Liver (tissue), 9 donors: Measurements from ENCODE around the gene ZNF837. TPM values are rescaled to one million over a fixed set of nuclear protein-coding genes. Genes with fewer than 3 reads are reported as not detected.

Experiments used
- DNase-seq: peaks from one replicate; pipeline ENCODE4 v3.0.0-alpha.2; 2017; ENCODE audit warnings: low spot score
- H3K27ac ChIP-seq, 2 donors: one replicate each; pipeline ENCODE4 v1.7.0; 2013; ENCODE audit warnings: inconsistent platforms in 2 of 2, low read length in 2 of 2, control low read depth in 1 of 2, low read depth in 1 of 2, mild to moderate bottlenecking in 1 of 2
- H3K27me3 ChIP-seq, 4 donors: one replicate each; pipeline versions ENCODE4 v1.6.1 to v1.7.0; 2013; ENCODE audit warnings: low read length in 3 of 4, inconsistent platforms in 1 of 4, mild to moderate bottlenecking in 1 of 4, moderate library complexity in 1 of 4; ENCODE audit not compliant: control insufficient read depth in 4 of 4, insufficient read depth in 4 of 4
- H3K36me3 ChIP-seq, 4 donors: one replicate each; pipeline versions ENCODE4 v1.6.1 to v1.7.0; 2013; ENCODE audit warnings: low read length in 3 of 4, mild to moderate bottlenecking in 3 of 4, low read depth in 1 of 4, moderate library complexity in 1 of 4; ENCODE audit not compliant: control insufficient read depth in 4 of 4, insufficient read depth in 3 of 4
- H3K4me1 ChIP-seq, 4 donors: one replicate each; pipeline versions ENCODE4 v1.6.1 to v1.7.0; 2013; ENCODE audit warnings: low read length in 3 of 4, mild to moderate bottlenecking in 3 of 4, moderate library complexity in 1 of 4; ENCODE audit not compliant: control insufficient read depth in 4 of 4, insufficient read depth in 4 of 4
- H3K4me3 ChIP-seq, 3 donors: one replicate each; pipeline versions ENCODE4 v1.6.1 to v1.7.0; 2013; ENCODE audit warnings: low read length in 3 of 3, control low read depth in 1 of 3, low read depth in 1 of 3, mild to moderate bottlenecking in 1 of 3
- H3K9ac ChIP-seq, 2 donors: one replicate each; pipeline ENCODE4 v1.7.0; 2013; ENCODE audit warnings: low read length in 2 of 2, mild to moderate bottlenecking in 2 of 2, moderate library complexity in 2 of 2, control low read depth in 1 of 2, low read depth in 1 of 2
- H3K9me3 ChIP-seq, 4 donors: one replicate each; pipeline versions ENCODE4 v1.6.1 to v1.7.0; 2013; ENCODE audit warnings: low read length in 3 of 4; ENCODE audit not compliant: control insufficient read depth in 4 of 4
- EGR1 ChIP-seq, 2 donors: IDR thresholded peaks; 2 replicates each; pipeline ENCODE4 v1.6.1; 2016 to 2018; ENCODE audit warnings: antibody characterized with exemption in 2 of 2, low read depth in 2 of 2
- FOXA1 ChIP-seq: IDR thresholded peaks from 2 replicates; pipeline ENCODE4 v1.6.1; 2016; ENCODE audit warnings: antibody characterized with exemption
- FOXA2 ChIP-seq: IDR thresholded peaks from 2 replicates; pipeline ENCODE4 v1.6.1; 2016; ENCODE audit warnings: antibody characterized with exemption
- GABPA ChIP-seq, 2 donors: IDR thresholded peaks in 1 of 2; conservative IDR thresholded peaks in 1 of 2; 2 replicates each; pipeline ENCODE4 v1.6.1; 2016; ENCODE audit warnings: antibody characterized with exemption in 2 of 2, mild to moderate bottlenecking in 1 of 2, moderate library complexity in 1 of 2
- HNF4A ChIP-seq, 2 donors: conservative IDR thresholded peaks; 2 replicates each; pipeline ENCODE4 v1.6.1; 2016; ENCODE audit warnings: antibody characterized with exemption in 2 of 2, mild to moderate bottlenecking in 2 of 2
- HNF4G ChIP-seq: IDR thresholded peaks from 2 replicates; pipeline ENCODE4 v1.6.1; 2016; ENCODE audit warnings: antibody characterized with exemption
- JUND ChIP-seq, 2 donors: IDR thresholded peaks; 2 replicates each; pipeline ENCODE4 v1.6.1; 2016; ENCODE audit warnings: antibody characterized with exemption in 2 of 2
- NR2F2 ChIP-seq: IDR thresholded peaks from 2 replicates; pipeline ENCODE4 v1.6.1; 2016; ENCODE audit warnings: antibody characterized with exemption
- RAD21 ChIP-seq, 2 donors: IDR thresholded peaks; 2 replicates each; pipeline ENCODE4 v1.6.1; 2016; ENCODE audit warnings: antibody characterized with exemption in 2 of 2, mild to moderate bottlenecking in 2 of 2
- RXRA ChIP-seq, 2 donors: IDR thresholded peaks; 2 replicates each; pipeline ENCODE4 v1.6.1; 2017 to 2018; ENCODE audit warnings: antibody characterized with exemption in 2 of 2, mild to moderate bottlenecking in 1 of 2
- SP1 ChIP-seq: IDR thresholded peaks from 2 replicates; pipeline ENCODE4 v1.6.1; 2018; ENCODE audit warnings: antibody characterized with exemption, mild to moderate bottlenecking
- TAF1 ChIP-seq: conservative IDR thresholded peaks from 2 replicates; pipeline ENCODE4 v1.6.1; 2016; ENCODE audit warnings: antibody characterized with exemption, mild to moderate bottlenecking
- YY1 ChIP-seq: IDR thresholded peaks from 2 replicates; pipeline ENCODE4 v1.6.1; 2016; ENCODE audit warnings: antibody characterized with exemption, mild to moderate bottlenecking
- WGBS: extraction: QIAGEN DNeasy Blood & Tissue Kit; methylation state at CpG from one replicate; pipeline ENCODE4 v1.1.7; 2013; 5-methylcytosine and 5-hydroxymethylcytosine counted together
- polyA plus RNA-seq, 2 donors: library from polyadenylated mRNA; stranded (reverse) in 1 of 2; unstranded in 1 of 2; fragments of 200-250 nt in 1 of 2; fragments of >200 nt in 1 of 2; fragmentation: Nextera tagmentation in 1 of 2; extraction: Ambion mirVana in 1 of 2; gene quantifications; one replicate each; pipeline versions ENCODE4 v1.2.1 to v1.2.3, GENCODE V29; 2013 to 2015
- total RNA-seq, 2 donors: library from RNA; depleted of rRNA; stranded (reverse); fragments of >200 nt; gene quantifications; one replicate each; pipeline ENCODE4 v1.2.3, GENCODE V29; 2014
- TF ChIP-seq, protein P1 (sequence below): IDR thresholded peaks from 2 replicates; pipeline ENCODE4 v1.6.1; 2016; ENCODE audit warnings: antibody characterized with exemption
- TF ChIP-seq, protein P2 (sequence below): IDR thresholded peaks from 2 replicates; pipeline ENCODE4 v1.6.1; 2016; ENCODE audit warnings: antibody characterized with exemption
- TF ChIP-seq, protein P3 (sequence below): IDR thresholded peaks from 2 replicates; pipeline ENCODE4 v1.6.1; 2016; ENCODE audit warnings: antibody characterized with exemption, mild to moderate bottlenecking
- TF ChIP-seq, protein P4 (sequence below): IDR thresholded peaks from 2 replicates; pipeline ENCODE4 v1.6.1; 2016; ENCODE audit warnings: antibody characterized with exemption
- TF ChIP-seq, protein P5 (sequence below): fragments of 150-350 bp; IDR thresholded peaks from 2 replicates; pipeline ENCODE4 v1.5.1; 2017; ENCODE audit warnings: improper control_type of control experiment, low read depth, low read length; ENCODE audit not compliant: missing input control
- donor health status: healthy.
- donor health status: healthy.
- donor health status: healthy.
- donor health status: healthy.
- donor health status: healthy.

The ZNF837 gene
- total and polyA plus RNA-seq, 4 donors: 0.54 to 3.6 (median 2.3) TPM

DNA sequence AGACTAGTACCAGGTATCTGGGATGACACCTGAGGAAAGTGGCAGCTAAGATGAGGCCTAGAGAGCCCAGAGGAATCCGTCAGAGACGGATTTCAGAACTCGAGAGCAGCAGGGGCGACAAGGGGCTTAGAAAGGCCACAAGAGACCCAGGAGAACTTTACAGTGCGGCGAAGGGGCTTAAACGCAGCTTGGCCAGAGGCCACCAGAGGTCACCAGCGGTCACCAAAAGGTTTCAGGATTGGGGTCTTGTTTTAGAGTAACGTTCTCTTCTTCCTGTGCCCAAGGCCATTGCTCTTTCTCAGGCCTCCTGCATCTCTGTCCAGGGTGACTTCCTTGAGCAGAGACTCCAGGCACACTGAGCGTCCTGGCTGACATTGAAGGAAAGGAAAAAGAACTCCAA is 51.8 kb downstream of the ZNF837 start:
- Histone ChIP-seq H3K36me3 (no peaks in the 10 kb centered on the region), H3K27ac (no peak overlapping the region), H3K9ac (no peak overlapping the region), H3K27me3 (no peaks in the 10 kb centered on the region), H3K4me3 (no peak overlapping the region), H3K9me3 (no peaks in the 10 kb centered on the region), H3K4me1 (peaks cover 2 to 50% (median 39%) of the 10 kb centered on the region in 4 donors)
- WGBS: 77% methylated on average over 10 of the region's 10 CpGs
- DNase-seq: no peak
- peak in 1 of 2 donors; percentile 26 for TF ChIP-seq RAD21 (IDR thresholded peaks at IDR 0.05)
- no peak for TF ChIP-seq GABPA (IDR thresholded peaks at IDR 0.05 in 1 of 2, conservative IDR thresholded peaks at IDR 0.05 in 1 of 2)

DNA sequence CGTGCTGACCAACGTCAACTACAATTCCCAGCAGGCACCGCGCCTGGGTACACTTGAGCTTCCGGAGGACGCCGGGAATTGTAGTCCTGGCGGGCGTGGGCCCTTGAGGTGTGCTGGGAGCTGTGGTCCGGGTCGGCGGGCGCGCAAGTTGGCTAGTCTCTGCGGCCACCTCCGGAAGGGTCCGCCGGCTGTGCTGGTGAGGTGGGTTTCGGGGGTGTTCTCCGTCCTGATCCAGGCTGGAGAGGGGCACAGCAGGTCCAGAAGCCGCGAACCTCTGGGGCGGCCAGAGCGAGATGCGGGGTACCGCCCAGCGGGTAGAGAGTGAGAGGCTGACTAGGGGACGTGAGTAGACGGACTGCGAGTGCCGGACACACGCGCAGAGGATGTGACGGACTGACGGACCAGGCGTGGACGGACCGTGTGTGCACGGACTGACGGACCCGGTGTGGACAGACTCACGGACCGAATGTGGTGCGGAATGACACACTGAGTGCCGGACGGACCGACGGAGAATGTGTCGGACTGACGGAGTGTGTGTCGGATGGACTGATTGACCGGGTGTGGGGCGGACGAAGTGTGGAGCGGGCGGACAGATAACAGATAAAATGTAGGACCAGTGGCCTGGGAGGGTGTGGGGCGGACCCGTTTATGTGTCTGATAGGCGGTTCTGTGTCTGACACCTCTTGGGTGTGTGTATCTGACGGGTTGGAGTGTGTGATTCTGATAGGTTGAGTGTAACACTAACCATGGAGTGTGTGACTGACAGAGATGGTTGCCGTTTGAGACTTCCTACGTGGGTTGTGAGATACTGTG is 53.7 kb downstream of the ZNF837 start, which contains the start of gene ZSCAN22:
Gene ZSCAN22 (plus strand): TSS at position 81 of the 813 bp plus-strand sequence. CDS start 7,809 bp downstream, outside the sequence.
- H3K36me3 ChIP-seq: no peaks in the 10 kb centered on the region
- H3K9ac ChIP-seq: peak within 1 kb of the TSS; percentile 80 to 90
- under 1% methylated on average over 62 of the region's 62 CpGs for WGBS
- TF ChIP-seq, protein P1, sequence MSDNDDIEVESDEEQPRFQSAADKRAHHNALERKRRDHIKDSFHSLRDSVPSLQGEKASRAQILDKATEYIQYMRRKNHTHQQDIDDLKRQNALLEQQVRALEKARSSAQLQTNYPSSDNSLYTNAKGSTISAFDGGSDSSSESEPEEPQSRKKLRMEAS: peak; percentile 77
- TF ChIP-seq, protein P2, sequence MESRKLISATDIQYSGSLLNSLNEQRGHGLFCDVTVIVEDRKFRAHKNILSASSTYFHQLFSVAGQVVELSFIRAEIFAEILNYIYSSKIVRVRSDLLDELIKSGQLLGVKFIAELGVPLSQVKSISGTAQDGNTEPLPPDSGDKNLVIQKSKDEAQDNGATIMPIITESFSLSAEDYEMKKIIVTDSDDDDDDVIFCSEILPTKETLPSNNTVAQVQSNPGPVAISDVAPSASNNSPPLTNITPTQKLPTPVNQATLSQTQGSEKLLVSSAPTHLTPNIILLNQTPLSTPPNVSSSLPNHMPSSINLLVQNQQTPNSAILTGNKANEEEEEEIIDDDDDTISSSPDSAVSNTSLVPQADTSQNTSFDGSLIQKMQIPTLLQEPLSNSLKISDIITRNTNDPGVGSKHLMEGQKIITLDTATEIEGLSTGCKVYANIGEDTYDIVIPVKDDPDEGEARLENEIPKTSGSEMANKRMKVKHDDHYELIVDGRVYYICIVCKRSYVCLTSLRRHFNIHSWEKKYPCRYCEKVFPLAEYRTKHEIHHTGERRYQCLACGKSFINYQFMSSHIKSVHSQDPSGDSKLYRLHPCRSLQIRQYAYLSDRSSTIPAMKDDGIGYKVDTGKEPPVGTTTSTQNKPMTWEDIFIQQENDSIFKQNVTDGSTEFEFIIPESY: peak; percentile 89
- TF ChIP-seq, protein P3, sequence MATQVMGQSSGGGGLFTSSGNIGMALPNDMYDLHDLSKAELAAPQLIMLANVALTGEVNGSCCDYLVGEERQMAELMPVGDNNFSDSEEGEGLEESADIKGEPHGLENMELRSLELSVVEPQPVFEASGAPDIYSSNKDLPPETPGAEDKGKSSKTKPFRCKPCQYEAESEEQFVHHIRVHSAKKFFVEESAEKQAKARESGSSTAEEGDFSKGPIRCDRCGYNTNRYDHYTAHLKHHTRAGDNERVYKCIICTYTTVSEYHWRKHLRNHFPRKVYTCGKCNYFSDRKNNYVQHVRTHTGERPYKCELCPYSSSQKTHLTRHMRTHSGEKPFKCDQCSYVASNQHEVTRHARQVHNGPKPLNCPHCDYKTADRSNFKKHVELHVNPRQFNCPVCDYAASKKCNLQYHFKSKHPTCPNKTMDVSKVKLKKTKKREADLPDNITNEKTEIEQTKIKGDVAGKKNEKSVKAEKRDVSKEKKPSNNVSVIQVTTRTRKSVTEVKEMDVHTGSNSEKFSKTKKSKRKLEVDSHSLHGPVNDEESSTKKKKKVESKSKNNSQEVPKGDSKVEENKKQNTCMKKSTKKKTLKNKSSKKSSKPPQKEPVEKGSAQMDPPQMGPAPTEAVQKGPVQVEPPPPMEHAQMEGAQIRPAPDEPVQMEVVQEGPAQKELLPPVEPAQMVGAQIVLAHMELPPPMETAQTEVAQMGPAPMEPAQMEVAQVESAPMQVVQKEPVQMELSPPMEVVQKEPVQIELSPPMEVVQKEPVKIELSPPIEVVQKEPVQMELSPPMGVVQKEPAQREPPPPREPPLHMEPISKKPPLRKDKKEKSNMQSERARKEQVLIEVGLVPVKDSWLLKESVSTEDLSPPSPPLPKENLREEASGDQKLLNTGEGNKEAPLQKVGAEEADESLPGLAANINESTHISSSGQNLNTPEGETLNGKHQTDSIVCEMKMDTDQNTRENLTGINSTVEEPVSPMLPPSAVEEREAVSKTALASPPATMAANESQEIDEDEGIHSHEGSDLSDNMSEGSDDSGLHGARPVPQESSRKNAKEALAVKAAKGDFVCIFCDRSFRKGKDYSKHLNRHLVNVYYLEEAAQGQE: peak; percentile 68
- TF ChIP-seq RAD21 (IDR thresholded peaks at IDR 0.05) (peak; percentile 10 to 37), NR2F2 (no peak), RXRA (IDR thresholded peaks at IDR 0.05) (peak; percentile 30 to 47), FOXA1 (no peak), TAF1 (peak; percentile 27), HNF4G (no peak), HNF4A (conservative IDR thresholded peaks at IDR 0.05) (peak; percentile 63 to 74), FOXA2 (no peak), YY1 (peak; percentile 94), EGR1 (IDR thresholded peaks at IDR 0.05; ENCODE audit: low read depth in 2 of 2) (no peak), JUND (IDR thresholded peaks at IDR 0.05) (no peak), GABPA (IDR thresholded peaks at IDR 0.05 in 1 of 2, conservative IDR thresholded peaks at IDR 0.05 in 1 of 2) (peak; percentile 84 to 96), SP1 (no peak)
- TF ChIP-seq, protein P4, sequence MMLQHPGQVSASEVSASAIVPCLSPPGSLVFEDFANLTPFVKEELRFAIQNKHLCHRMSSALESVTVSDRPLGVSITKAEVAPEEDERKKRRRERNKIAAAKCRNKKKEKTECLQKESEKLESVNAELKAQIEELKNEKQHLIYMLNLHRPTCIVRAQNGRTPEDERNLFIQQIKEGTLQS: no peak
- TF ChIP-seq, protein P5, sequence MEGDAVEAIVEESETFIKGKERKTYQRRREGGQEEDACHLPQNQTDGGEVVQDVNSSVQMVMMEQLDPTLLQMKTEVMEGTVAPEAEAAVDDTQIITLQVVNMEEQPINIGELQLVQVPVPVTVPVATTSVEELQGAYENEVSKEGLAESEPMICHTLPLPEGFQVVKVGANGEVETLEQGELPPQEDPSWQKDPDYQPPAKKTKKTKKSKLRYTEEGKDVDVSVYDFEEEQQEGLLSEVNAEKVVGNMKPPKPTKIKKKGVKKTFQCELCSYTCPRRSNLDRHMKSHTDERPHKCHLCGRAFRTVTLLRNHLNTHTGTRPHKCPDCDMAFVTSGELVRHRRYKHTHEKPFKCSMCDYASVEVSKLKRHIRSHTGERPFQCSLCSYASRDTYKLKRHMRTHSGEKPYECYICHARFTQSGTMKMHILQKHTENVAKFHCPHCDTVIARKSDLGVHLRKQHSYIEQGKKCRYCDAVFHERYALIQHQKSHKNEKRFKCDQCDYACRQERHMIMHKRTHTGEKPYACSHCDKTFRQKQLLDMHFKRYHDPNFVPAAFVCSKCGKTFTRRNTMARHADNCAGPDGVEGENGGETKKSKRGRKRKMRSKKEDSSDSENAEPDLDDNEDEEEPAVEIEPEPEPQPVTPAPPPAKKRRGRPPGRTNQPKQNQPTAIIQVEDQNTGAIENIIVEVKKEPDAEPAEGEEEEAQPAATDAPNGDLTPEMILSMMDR: no peak
- peak within 1 kb of the TSS; percentile 95 to 97 for H3K27ac ChIP-seq
- peaks cover 2 to 50% (median 39%) of the 10 kb centered on the region in 4 donors for H3K4me1 ChIP-seq
- H3K4me3 ChIP-seq: peak within 1 kb of the TSS; percentile 76 to 100 (median 84)
- no peaks in the 10 kb centered on the region for H3K9me3 ChIP-seq
- DNase-seq: peak; percentile 96
- H3K27me3 ChIP-seq: no peaks in the 10 kb centered on the region
